Tibial nerve (tissue), 4 donors: Measurements from ENCODE around the gene RPAP2. TPM values are rescaled to one million over a fixed set of nuclear protein-coding genes. Genes with fewer than 3 reads are reported as not detected.

ENCODE experiments used
- DNase-seq, 2 donors: peaks; one replicate each; pipeline ENCODE4 v3.0.0-alpha.2; 2019; ENCODE audit warnings: low spot score in 2 of 2
- H3K27ac ChIP-seq, 4 donors: fragments of 200-600 bp; sonication (generic) in 3 of 4; one replicate each; pipeline ENCODE4 v1.5.1; 2017 to 2019; ENCODE audit warnings: mild to moderate bottlenecking in 1 of 4
- H3K27me3 ChIP-seq, 2 donors: fragments of 200-600 bp; sonication (generic) in 1 of 2; one replicate each; pipeline versions ENCODE4 v1.5.1 to v1.6.0; 2017 to 2019
- H3K36me3 ChIP-seq, 3 donors: fragments of 200-600 bp; sonication (generic); one replicate each; pipeline ENCODE4 v1.5.1; 2018 to 2019
- H3K4me1 ChIP-seq, 4 donors: fragments of 200-600 bp; sonication (generic) in 3 of 4; one replicate each; pipeline ENCODE4 v1.5.1; 2017 to 2019
- H3K4me3 ChIP-seq, 4 donors: fragments of 200-600 bp; sonication (generic) in 3 of 4; one replicate each; pipeline ENCODE4 v1.5.1; 2017 to 2019; ENCODE audit warnings: mild to moderate bottlenecking in 1 of 4, moderate library complexity in 1 of 4
- H3K9me3 ChIP-seq, 4 donors: fragments of 200-600 bp; sonication (generic) in 3 of 4; one replicate each; pipeline ENCODE4 v1.5.1; 2017 to 2019
- CTCF ChIP-seq, 5 experiments: fragments of 200-600 bp in 3 of 5; fragments of 450-650 bp in 2 of 5; sonication (generic) in 3 of 5; IDR thresholded peaks; one replicate each; pipeline ENCODE4 v1.5.1; 2016 to 2019; ENCODE audit warnings: antibody characterized with exemption in 5 of 5, mild to moderate bottlenecking in 3 of 5, moderate library complexity in 2 of 5
- EP300 ChIP-seq, 2 donors: sonication (generic); formaldehyde crosslinking; IDR thresholded peaks; one replicate each; pipeline ENCODE4 v1.6.1; 2017; ENCODE audit warnings: antibody characterized with exemption in 2 of 2, mild to moderate bottlenecking in 1 of 2
- POLR2A ChIP-seq, 2 donors: fragments of 450-650 bp; IDR thresholded peaks; one replicate each; pipeline ENCODE4 v1.6.1; 2017; ENCODE audit warnings: antibody characterized with exemption in 2 of 2, mild to moderate bottlenecking in 2 of 2, moderate library complexity in 2 of 2
- WGBS, 2 donors: methylation state at CpG; one replicate each; pipeline ENCODE4 v1.1.5; 2018; 5-methylcytosine and 5-hydroxymethylcytosine counted together
- total RNA-seq, 4 donors: library from RNA; depleted of rRNA; stranded (reverse); fragments of >200 nt; gene quantifications; one replicate each; pipeline ENCODE4 v1.1.0, GENCODE V29; 2016

Gene RPAP2
- total RNA-seq, 4 donors from 2014 or later = 3.3 to 12.2 (median 7.7) TPM

- TF ChIP-seq CTCF (IDR thresholded peaks at IDR 0.05) (no peak), EP300 (IDR thresholded peaks at IDR 0.05) (no peak), POLR2A (IDR thresholded peaks at IDR 0.05) (no peak)
- 43 to 50% methylated on average over 3 of the region's 3 CpGs for WGBS, 2 donors
- Histone ChIP-seq H3K4me3 (no peak overlapping the region), H3K36me3 (no peaks in the 10 kb centered on the region), H3K9me3 (no peaks in the 10 kb centered on the region), H3K4me1 (no peaks in the 10 kb centered on the region), H3K27me3 (no peaks in the 10 kb centered on the region), H3K27ac (no peak overlapping the region)
- no peak for DNase-seq
Observed at GRCh38 chr1:92410706-92411105, 111.8 kb downstream of the RPAP2 start.

- Histone ChIP-seq H3K4me1 (no peaks in the 10 kb centered on the region), H3K9me3 (no peaks in the 10 kb centered on the region), H3K27ac (no peak overlapping the region), H3K36me3 (no peaks in the 10 kb centered on the region), H3K27me3 (no peaks in the 10 kb centered on the region), H3K4me3 (no peak overlapping the region)
- TF ChIP-seq EP300 (IDR thresholded peaks at IDR 0.05) = no peak
- TF ChIP-seq CTCF (IDR thresholded peaks at IDR 0.05) = no peak
- TF ChIP-seq POLR2A (IDR thresholded peaks at IDR 0.05) = no peak
- DNase-seq = no peak
- 54 to 66% methylated on average over 1 of the region's 1 CpG for WGBS, 2 donors
Observed at GRCh38 chr1:92411511-92411910, 112.7 kb downstream of the RPAP2 start.

- WGBS, 2 donors = 50 to 53% methylated on average over 4 of the region's 4 CpGs
- Histone ChIP-seq H3K36me3 (no peaks in the 10 kb centered on the region), H3K27me3 (no peaks in the 10 kb centered on the region), H3K9me3 (no peaks in the 10 kb centered on the region), H3K4me1 (no peaks in the 10 kb centered on the region), H3K4me3 (no peak overlapping the region), H3K27ac (no peak overlapping the region)
- no peak for DNase-seq
- no peak for TF ChIP-seq CTCF (IDR thresholded peaks at IDR 0.05)
- no peak for TF ChIP-seq EP300 (IDR thresholded peaks at IDR 0.05)
- no peak for TF ChIP-seq POLR2A (IDR thresholded peaks at IDR 0.05)
Observed at GRCh38 chr1:92419642-92420041, 120.8 kb downstream of the RPAP2 start.

- 30 to 32% methylated on average over 4 of the region's 4 CpGs for WGBS, 2 donors
- Histone ChIP-seq H3K27me3 (no peaks in the 10 kb centered on the region), H3K36me3 (no peaks in the 10 kb centered on the region), H3K4me1 (no peaks in the 10 kb centered on the region), H3K4me3 (no peak overlapping the region), H3K9me3 (no peaks in the 10 kb centered on the region), H3K27ac (no peak overlapping the region)
- no peak for DNase-seq
- TF ChIP-seq POLR2A (IDR thresholded peaks at IDR 0.05) (no peak), EP300 (IDR thresholded peaks at IDR 0.05) (no peak), CTCF (IDR thresholded peaks at IDR 0.05) (no peak)
Observed at GRCh38 chr1:92424381-92424780, 125.5 kb downstream of the RPAP2 start.

- H3K27me3 ChIP-seq = no peaks in the 10 kb centered on the region
- TF ChIP-seq CTCF (IDR thresholded peaks at IDR 0.05) (no peak), EP300 (IDR thresholded peaks at IDR 0.05) (no peak), POLR2A (IDR thresholded peaks at IDR 0.05) (no peak)
- H3K4me3 ChIP-seq = no peak overlapping the region
- 58% methylated on average over 2 of the region's 2 CpGs for WGBS, 2 donors
- DNase-seq = no peak
- no peaks in the 10 kb centered on the region for H3K4me1 ChIP-seq
- H3K27ac ChIP-seq = no peak overlapping the region
- H3K36me3 ChIP-seq = no peaks in the 10 kb centered on the region
- no peaks in the 10 kb centered on the region for H3K9me3 ChIP-seq
Observed at GRCh38 chr1:92425617-92426016, 126.8 kb downstream of the RPAP2 start.
